Measurements from ENCODE around the gene ADK. TPM values are rescaled to one million over a fixed set of nuclear protein-coding genes. Genes with fewer than 3 reads are reported as not detected.

The ADK gene
- polyA plus RNA-seq, 1 experiment = 19.4 TPM

DNA sequence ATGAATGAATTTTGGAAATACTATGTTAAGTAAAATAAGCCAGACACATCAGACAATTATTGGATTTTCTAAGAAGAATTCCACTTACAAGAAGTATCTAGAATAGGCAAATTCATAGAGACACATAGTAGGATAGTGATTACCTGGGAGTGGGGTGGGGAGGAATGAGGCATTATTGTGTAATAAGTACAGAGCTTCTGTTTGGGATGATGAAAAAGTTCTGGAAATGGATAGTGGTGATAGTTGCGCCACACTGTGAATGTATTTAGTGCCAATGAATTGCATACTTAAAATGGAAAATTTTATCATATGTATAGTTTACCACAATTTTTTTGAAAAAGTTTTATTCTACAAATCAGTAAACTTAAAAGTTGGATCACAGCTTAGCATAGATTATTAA lies 378.2 kb downstream of the ADK start:
- Histone ChIP-seq H3K4me3 (ENCODE audit: low read depth, low read length) (no peak overlapping the region), H3K27me3 (ENCODE audit: control insufficient read depth, insufficient read depth, low read length) (no peaks in the 10 kb centered on the region), H3K36me3 (ENCODE audit: control insufficient read depth, insufficient read depth, low read length) (no peaks in the 10 kb centered on the region)
- TF ChIP-seq, protein P1, sequence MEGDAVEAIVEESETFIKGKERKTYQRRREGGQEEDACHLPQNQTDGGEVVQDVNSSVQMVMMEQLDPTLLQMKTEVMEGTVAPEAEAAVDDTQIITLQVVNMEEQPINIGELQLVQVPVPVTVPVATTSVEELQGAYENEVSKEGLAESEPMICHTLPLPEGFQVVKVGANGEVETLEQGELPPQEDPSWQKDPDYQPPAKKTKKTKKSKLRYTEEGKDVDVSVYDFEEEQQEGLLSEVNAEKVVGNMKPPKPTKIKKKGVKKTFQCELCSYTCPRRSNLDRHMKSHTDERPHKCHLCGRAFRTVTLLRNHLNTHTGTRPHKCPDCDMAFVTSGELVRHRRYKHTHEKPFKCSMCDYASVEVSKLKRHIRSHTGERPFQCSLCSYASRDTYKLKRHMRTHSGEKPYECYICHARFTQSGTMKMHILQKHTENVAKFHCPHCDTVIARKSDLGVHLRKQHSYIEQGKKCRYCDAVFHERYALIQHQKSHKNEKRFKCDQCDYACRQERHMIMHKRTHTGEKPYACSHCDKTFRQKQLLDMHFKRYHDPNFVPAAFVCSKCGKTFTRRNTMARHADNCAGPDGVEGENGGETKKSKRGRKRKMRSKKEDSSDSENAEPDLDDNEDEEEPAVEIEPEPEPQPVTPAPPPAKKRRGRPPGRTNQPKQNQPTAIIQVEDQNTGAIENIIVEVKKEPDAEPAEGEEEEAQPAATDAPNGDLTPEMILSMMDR (IDR thresholded peaks at IDR 0.05; ENCODE audit: insufficient read depth, low read depth, low read length) = no peak
- ChIA-PET POLR2A (no interaction called here), CTCF (interaction anchor here (1.6 kb wide), 1 partner anchor 11 kb away, joined by 3 read pairs; no protein-coding TSS in a partner anchor)
- DNase-seq (ENCODE audit: low read depth) = no peak

DNA sequence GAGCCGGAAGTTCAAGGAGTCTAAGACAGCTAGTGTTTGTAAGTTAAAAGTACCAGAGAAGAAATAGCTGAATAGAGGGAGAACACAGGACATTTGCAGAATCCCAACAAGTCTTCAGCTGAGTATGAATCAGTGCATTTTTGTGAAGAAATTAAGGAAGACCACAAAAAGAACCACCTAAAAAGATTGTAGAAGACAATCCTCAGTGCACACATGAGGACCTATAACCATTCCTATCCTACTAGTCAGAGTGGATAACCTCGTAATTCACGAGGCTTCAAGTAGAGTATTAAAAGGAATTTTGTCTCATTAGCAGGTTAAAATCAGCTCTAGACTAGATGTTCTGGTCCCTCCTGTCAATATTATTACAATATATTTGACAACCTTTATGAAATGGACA lies 380.0 kb downstream of the ADK start:
- POLR2A ChIA-PET = interaction anchor here (0.5 kb wide), 1 partner anchor 295 kb away, joined by 4 read pairs; no protein-coding TSS in a partner anchor
- Histone ChIP-seq H3K4me3 (ENCODE audit: low read depth, low read length) (no peak overlapping the region), H3K36me3 (ENCODE audit: control insufficient read depth, insufficient read depth, low read length) (no peaks in the 10 kb centered on the region), H3K27me3 (ENCODE audit: control insufficient read depth, insufficient read depth, low read length) (no peaks in the 10 kb centered on the region)
- peak; percentile 17 for DNase-seq (ENCODE audit: low read depth)
- CTCF ChIA-PET = interaction anchor here (0.6 to 1.6 kb wide), 2 partner anchors 10 to 26 kb away, joined by 3 read pairs; no protein-coding TSS in a partner anchor
- TF ChIP-seq, protein P1 (IDR thresholded peaks at IDR 0.05; ENCODE audit: insufficient read depth, low read depth, low read length) = no peak

DNA sequence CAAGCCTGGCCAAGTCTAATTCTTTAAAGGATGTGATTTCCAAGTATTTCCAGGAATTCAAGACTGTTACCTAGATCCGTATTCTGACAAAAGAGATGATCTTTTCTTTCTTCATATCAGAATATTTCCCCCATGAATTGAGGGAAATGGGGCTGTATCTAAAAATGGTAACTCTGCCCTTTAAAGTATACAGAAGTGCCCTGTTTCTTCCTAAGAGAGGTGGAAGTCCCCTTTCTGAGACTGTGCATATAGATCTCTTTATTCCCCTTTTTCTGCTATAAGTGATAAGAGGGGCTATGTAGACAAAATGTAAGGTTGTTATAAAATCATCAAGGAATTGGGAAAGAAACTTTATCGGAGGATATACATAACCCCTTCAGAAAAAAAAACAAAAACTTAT lies 388.3 kb downstream of the ADK start:
- no peak for DNase-seq (ENCODE audit: low read depth)
- H3K36me3 ChIP-seq (ENCODE audit: control insufficient read depth, insufficient read depth, low read length) = no peaks in the 10 kb centered on the region
- POLR2A ChIA-PET = no interaction called here
- no peaks in the 10 kb centered on the region for H3K27me3 ChIP-seq (ENCODE audit: control insufficient read depth, insufficient read depth, low read length)
- CTCF ChIA-PET = no interaction called here
- TF ChIP-seq, protein P1 (IDR thresholded peaks at IDR 0.05; ENCODE audit: insufficient read depth, low read depth, low read length) = no peak
- H3K4me3 ChIP-seq (ENCODE audit: low read depth, low read length) = no peak overlapping the region

DNA sequence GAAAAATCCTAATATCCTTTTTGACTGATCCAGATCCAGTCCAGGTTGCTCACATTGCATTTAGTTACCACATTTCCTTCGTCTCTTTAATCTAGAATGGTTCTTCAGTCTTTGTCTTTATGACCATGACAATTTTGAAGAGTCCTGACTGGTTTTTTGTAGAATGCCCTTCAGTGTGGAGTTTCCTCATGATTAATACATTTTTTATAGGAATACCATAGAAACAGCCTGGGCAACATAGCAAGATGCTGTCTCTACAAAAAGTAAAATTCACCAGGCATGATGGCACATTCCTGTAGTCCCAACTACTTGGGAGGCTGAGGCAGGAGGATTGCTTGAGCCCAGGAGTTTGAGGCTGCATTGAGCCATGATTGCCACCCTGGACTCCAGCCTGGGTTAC lies 390.4 kb downstream of the ADK start:
- ChIA-PET CTCF (interaction anchor here (1.3 kb wide), 1 partner anchor 11 kb away, joined by 3 read pairs; no protein-coding TSS in a partner anchor), POLR2A (no interaction called here)
- Histone ChIP-seq H3K27me3 (ENCODE audit: control insufficient read depth, insufficient read depth, low read length) (no peaks in the 10 kb centered on the region), H3K36me3 (ENCODE audit: control insufficient read depth, insufficient read depth, low read length) (no peaks in the 10 kb centered on the region), H3K4me3 (ENCODE audit: low read depth, low read length) (no peak overlapping the region)
- TF ChIP-seq, protein P1 (IDR thresholded peaks at IDR 0.05; ENCODE audit: insufficient read depth, low read depth, low read length) = no peak
- no peak for DNase-seq (ENCODE audit: low read depth)

DNA sequence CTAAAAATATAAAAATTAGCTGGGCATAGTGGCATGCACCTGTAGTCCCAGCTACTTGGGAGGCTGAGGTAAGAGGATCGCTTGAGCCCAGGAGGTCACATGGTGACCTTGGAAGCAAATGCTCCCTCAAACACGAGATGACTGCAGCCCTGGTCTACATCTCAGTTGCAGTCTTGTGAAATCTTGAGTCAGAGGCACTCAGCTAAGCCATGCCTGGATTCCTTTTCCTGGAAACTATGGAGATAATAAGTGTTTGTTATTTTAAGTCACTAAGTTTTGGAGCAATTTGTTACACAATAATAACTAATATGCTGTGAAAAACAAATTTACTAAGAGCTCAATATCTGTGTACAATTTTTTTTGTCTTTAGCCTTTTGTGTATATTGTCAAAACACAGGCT lies 391.1 kb downstream of the ADK start:
- TF ChIP-seq, protein P1 (IDR thresholded peaks at IDR 0.05; ENCODE audit: insufficient read depth, low read depth, low read length) = no peak
- peak; percentile 69 for DNase-seq (ENCODE audit: low read depth)
- CTCF ChIA-PET = interaction anchor here (0.6 kb wide), 1 partner anchor 356 kb away, joined by 3 read pairs; no protein-coding TSS in a partner anchor
- POLR2A ChIA-PET = no interaction called here
- no peak overlapping the region for H3K4me3 ChIP-seq (ENCODE audit: low read depth, low read length)
- H3K36me3 ChIP-seq (ENCODE audit: control insufficient read depth, insufficient read depth, low read length) = no peaks in the 10 kb centered on the region
- no peaks in the 10 kb centered on the region for H3K27me3 ChIP-seq (ENCODE audit: control insufficient read depth, insufficient read depth, low read length)

Measured in BJ (cell line).